CD4-positive, alpha-beta T cell treated with Interleukin-15 for 4 hours (primary cell): Measurements from ENCODE around the gene DENND5A.

ENCODE experiments used
- DNase-seq: peaks from one replicate; pipeline ENCODE4 v3.0.0-alpha.2; 2020; ENCODE audit warnings: low spot score

Gene DENND5A

GRCh38 chr11:9095421-9095820, 169.7 kb downstream of the DENND5A start:
- DNase-seq: no peak

GRCh38 chr11:9094420-9094819, 170.7 kb downstream of the DENND5A start:
- DNase-seq: no peak

- DNase-seq: no peak
These were observed 172.0 kb downstream of the DENND5A start for GRCh38 chr11:9092853-9093778.

- DNase-seq: no peak
These were observed 173.1 kb downstream of the DENND5A start for GRCh38 chr11:9092072-9092471.

- DNase-seq: no peak
These were observed 173.9 kb downstream of the DENND5A start, which contains the start of gene SCUBE2 for GRCh38 chr11:9091044-9091922. TSS of gene SCUBE2 (minus strand) at chr11:9091599. CDS start at chr11:9091528, 71 bp downstream.

GRCh38 chr11:9090488-9091043, 174.6 kb downstream of the DENND5A start:
- no peak for DNase-seq

- no peak for DNase-seq
These were observed 175.5 kb downstream of the DENND5A start for GRCh38 chr11:9089636-9090035.

- no peak for DNase-seq
These were observed 176.1 kb downstream of the DENND5A start for GRCh38 chr11:9089061-9089460.
